AG04449 (cell line): ENCODE results near the gene TIPARP.

Experiments used
- CTCF ChIA-PET: fragments of 350-600 bp; formaldehyde crosslinking; extraction: SDS; loops from one replicate; lab custom pipeline; 2021; ENCODE audit warnings: antibody characterized with exemption; lab: Yijun Ruan, JAX
- POLR2A ChIA-PET: fragments of 400-600, 350-600 bp; formaldehyde crosslinking; extraction: SDS; loops from one replicate; lab custom pipeline; 2020; ENCODE audit warnings: antibody characterized with exemption, inconsistent platforms; lab: Yijun Ruan, JAX
- DNase-seq: peaks from one replicate; pipeline ENCODE4 v3.0.0-alpha.2; 2010; ENCODE audit warnings: low read depth, low spot score
- H3K4me3 ChIP-seq: 2 replicates; pipeline ENCODE4 v1.5.1; 2011; ENCODE audit warnings: low read depth, mild to moderate bottlenecking, control low read depth, low read length
- TF ChIP-seq, protein P1 (sequence below): IDR thresholded peaks from one replicate; pipeline ENCODE4 v1.5.1; 2011; ENCODE audit warnings: mild to moderate bottlenecking, moderate library complexity, low read length, control low read depth, inconsistent platforms; ENCODE audit not compliant: insufficient read depth; ENCODE audit errors: missing control alignments

The TIPARP gene

DNA sequence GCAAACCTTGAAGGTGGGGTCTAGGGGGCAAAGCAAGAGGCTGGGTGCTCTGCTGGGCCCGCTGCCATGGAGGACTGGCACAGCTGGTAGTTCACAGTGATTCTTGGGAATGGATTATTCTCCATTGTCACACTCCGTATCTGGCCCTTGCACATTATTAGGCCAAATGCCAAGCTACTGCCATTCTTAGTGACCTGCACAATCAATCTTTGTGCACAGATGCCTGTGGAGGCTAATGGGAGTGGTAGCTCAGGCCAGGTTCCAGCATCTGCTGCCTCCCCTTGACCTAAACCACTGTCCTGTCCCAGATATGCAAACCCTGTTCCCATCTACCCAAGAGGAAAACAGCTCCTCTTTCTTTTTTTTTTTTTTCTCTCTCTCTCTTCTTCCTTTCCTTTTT lies 67.5 kb downstream of the TIPARP start:
- TF ChIP-seq, protein P1, sequence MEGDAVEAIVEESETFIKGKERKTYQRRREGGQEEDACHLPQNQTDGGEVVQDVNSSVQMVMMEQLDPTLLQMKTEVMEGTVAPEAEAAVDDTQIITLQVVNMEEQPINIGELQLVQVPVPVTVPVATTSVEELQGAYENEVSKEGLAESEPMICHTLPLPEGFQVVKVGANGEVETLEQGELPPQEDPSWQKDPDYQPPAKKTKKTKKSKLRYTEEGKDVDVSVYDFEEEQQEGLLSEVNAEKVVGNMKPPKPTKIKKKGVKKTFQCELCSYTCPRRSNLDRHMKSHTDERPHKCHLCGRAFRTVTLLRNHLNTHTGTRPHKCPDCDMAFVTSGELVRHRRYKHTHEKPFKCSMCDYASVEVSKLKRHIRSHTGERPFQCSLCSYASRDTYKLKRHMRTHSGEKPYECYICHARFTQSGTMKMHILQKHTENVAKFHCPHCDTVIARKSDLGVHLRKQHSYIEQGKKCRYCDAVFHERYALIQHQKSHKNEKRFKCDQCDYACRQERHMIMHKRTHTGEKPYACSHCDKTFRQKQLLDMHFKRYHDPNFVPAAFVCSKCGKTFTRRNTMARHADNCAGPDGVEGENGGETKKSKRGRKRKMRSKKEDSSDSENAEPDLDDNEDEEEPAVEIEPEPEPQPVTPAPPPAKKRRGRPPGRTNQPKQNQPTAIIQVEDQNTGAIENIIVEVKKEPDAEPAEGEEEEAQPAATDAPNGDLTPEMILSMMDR, result no peak
- H3K4me3 ChIP-seq, result no peak overlapping the region
- no peak for DNase-seq
- CTCF ChIA-PET, result interaction anchor here (1.5 kb wide), 1 partner anchor 9 kb away, joined by 6 read pairs; no protein-coding TSS in a partner anchor
- POLR2A ChIA-PET, result no interaction called here

DNA sequence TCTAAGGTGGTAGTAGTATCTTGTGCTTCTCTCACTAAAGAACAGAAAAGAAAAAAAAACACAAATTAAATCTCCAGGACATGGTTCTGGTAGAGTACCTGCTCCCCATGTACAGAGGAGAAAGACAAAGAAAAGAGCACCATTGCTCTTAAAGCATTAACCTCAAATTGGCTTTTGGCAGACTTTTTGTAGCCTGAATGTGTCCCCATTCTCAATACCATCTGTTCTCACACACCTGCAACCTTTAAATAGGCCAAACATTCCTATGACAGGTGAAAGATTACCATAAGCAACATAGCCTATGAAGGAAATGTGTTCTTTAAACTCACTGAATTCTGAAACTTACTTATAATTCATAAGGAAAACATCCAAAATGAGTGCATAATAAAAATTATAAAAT lies 68.0 kb downstream of the TIPARP start:
- TF ChIP-seq, protein P1, result no peak
- CTCF ChIA-PET, result interaction anchor here (1.5 kb wide), 1 partner anchor 9 kb away, joined by 6 read pairs; no protein-coding TSS in a partner anchor

DNA sequence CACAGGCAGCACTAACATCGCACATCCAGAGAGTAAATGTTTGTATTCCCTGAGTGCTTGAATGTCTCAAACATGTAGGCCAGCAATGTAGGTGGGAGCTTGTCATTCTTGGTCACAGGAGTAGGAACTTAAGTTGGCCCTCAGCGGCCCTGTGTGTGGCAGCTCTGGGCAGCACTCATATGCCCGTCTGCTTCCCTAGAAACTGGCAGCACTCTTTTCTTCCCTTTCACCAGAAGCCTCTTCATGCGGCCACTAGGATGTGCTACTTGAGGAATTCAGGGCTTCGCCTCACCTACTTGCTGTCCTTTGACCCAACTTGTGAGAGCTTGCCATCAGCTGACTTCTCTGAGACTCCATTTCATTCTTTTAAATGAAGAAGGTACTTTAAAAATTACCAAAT lies 69.5 kb downstream of the TIPARP start:
- TF ChIP-seq, protein P1, result no peak
- ChIA-PET CTCF (no interaction called here), POLR2A (no interaction called here)
- DNase-seq, result no peak
- no peak overlapping the region for H3K4me3 ChIP-seq

More for the DNA sequence above, 68.0 kb downstream of the TIPARP start:
- H3K4me3 ChIP-seq, result no peak overlapping the region
- POLR2A ChIA-PET, result no interaction called here
- DNase-seq, result no peak

DNA sequence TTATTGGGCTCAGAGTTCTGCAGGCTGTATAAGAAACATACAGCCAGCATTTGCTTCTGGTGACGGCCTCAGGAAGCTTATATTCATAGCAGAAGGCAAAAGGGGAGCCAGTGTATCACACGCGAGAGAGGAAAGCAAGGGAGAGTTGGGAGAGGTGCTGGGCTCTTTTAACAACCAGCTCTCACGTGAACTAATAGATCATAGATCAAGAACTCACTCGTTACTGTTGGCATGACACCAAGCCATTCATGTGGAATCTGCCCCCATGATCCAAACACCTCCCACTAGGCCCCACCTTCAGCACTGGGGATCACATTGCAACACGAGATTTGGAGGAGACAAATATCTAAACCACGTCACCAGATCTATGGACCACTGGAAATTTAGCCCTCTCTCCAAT lies 70.2 kb downstream of the TIPARP start:
- no peak for DNase-seq
- H3K4me3 ChIP-seq, result no peak overlapping the region
- TF ChIP-seq, protein P1, result no peak
- CTCF ChIA-PET, result no interaction called here
- POLR2A ChIA-PET, result no interaction called here

DNA sequence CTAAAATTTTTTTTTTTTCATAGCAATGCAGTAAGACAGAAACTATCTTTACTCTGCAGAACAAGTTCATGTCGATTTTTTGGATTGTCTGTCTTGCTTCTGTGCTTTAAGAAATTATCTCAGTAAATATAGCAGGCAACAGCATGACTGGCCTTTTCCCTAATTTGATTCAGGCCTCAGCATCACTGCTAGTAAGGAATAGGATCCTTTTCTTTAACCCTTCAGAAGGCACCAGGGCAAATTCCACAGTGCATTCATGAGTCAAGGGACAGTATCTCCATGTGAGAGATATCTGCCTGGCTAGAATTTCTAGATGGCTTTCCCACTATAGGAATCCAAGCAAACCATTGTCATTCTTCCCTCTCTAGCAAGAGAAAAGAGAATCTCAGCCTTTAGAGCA lies 71.4 kb downstream of the TIPARP start:
- ChIA-PET POLR2A (no interaction called here), CTCF (no interaction called here)
- DNase-seq, result no peak
- TF ChIP-seq, protein P1, result no peak
- H3K4me3 ChIP-seq, result no peak overlapping the region

DNA sequence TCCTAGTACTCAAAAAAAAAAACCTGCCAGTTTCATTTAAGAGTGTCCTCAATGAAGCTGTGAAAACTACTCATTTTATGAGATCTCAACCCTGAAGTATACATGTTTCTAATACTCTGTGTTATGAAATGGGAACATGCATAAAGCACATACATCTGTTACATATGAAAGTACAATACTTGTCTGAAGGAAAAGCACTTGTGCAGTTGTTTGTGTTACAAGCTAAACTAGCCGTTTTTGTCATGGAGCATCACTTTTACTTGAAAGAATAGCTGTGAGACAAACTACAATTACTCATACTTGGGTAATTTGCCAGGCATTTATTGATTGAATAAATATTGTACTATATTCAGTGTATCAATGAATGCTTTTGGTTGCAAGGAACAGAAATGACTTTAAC lies 72.7 kb downstream of the TIPARP start:
- TF ChIP-seq, protein P1, result no peak
- no peak overlapping the region for H3K4me3 ChIP-seq
- ChIA-PET POLR2A (interaction anchor here (0.5 kb wide), 1 partner anchor 12 kb away, joined by 5 read pairs; no protein-coding TSS in a partner anchor), CTCF (interaction anchor here (1.2 kb wide), 1 partner anchor 74 kb away, joined by 5 read pairs; no protein-coding TSS in a partner anchor)
- DNase-seq, result no peak
